ENCODE results near the gene HK1.

- TF ChIP-seq CTCF (conservative IDR thresholded peaks at IDR 0.05 in 1 of 2, IDR thresholded peaks at IDR 0.05 in 1 of 2; ENCODE audit: extremely low read depth in 1 of 2, insufficient read depth in 1 of 2, low read depth in 1 of 2, low read length in 2 of 2) (no peak), EZH2 (IDR thresholded peaks at IDR 0.05; ENCODE audit: borderline replicate concordance, low read length) (no peak)
Measured at GRCh38 chr10:69351589-69351988, 73.3 kb downstream of the HK1 start.
